Effector memory CD4-positive, alpha-beta T cell (primary cell): ENCODE data around the gene HPRT1.

ENCODE experiments used
- DNase-seq, 3 donors: peaks; one replicate each; pipeline ENCODE4 v3.0.0-alpha.2; 2020
- H3K27ac ChIP-seq: 2 replicates; pipeline ENCODE4 v1.7.0; 2013; ENCODE audit warnings: mild to moderate bottlenecking, low read length, moderate library complexity; ENCODE audit not compliant: insufficient read depth, poor library complexity, severe bottlenecking
- H3K27me3 ChIP-seq: replicated peaks from 2 replicates; pipeline ENCODE4 v1.7.0; 2013; ENCODE audit warnings: mild to moderate bottlenecking, low read length; ENCODE audit not compliant: insufficient read depth, control insufficient read depth, poor library complexity, severe bottlenecking
- H3K36me3 ChIP-seq: 2 replicates; pipeline ENCODE4 v1.7.0; 2013; ENCODE audit warnings: mild to moderate bottlenecking, low read length, moderate library complexity; ENCODE audit not compliant: control insufficient read depth, insufficient read depth
- H3K4me1 ChIP-seq: 2 replicates; pipeline ENCODE4 v1.7.0; 2013; ENCODE audit warnings: low read length, mild to moderate bottlenecking; ENCODE audit not compliant: control insufficient read depth, insufficient read depth, poor library complexity, severe bottlenecking
- H3K4me3 ChIP-seq: 2 replicates; pipeline ENCODE4 v1.7.0; 2013; ENCODE audit warnings: low read length, low read depth, mild to moderate bottlenecking; ENCODE audit not compliant: insufficient read depth, poor library complexity, severe bottlenecking
- H3K9me3 ChIP-seq: 2 replicates; pipeline ENCODE4 v1.7.0; 2013; ENCODE audit warnings: mild to moderate bottlenecking, low read length, moderate library complexity; ENCODE audit not compliant: control insufficient read depth

HPRT1 gene

GRCh38 chrX:134537179-134537955, 77.4 kb downstream of the HPRT1 start:
- no peaks in the 10 kb centered on the region for H3K9me3 ChIP-seq
- H3K27ac ChIP-seq = no peak overlapping the region
- DNase-seq = no peak
- no peaks in the 10 kb centered on the region for H3K4me1 ChIP-seq
- no peaks in the 10 kb centered on the region for H3K36me3 ChIP-seq
- H3K27me3 ChIP-seq = no peaks in the 10 kb centered on the region
- H3K4me3 ChIP-seq = no peak overlapping the region

DNA sequence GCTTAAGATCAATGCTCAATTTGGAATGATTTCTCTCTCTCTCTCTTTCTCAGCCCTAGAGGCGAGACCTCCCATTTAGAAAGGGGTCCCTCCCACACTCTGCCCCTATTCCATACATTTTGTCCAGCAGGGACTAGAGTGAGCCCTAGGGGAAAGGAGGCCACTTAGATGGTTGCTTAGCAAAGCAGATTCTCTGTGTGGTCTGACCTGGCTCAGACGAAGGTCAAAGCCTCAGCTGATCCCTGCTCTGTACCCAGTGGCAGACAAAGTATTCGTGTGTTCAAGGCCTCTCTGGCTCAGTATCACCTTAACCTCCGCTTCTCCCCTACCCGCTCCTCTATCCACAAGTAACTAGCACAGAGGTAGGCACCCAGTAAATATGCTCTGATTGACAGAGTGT, 78.4 kb downstream of the HPRT1 start:
- Histone ChIP-seq H3K4me1 (no peaks in the 10 kb centered on the region), H3K4me3 (no peak overlapping the region), H3K9me3 (no peaks in the 10 kb centered on the region), H3K27me3 (no peaks in the 10 kb centered on the region), H3K36me3 (no peaks in the 10 kb centered on the region), H3K27ac (no peak overlapping the region)
- no peak for DNase-seq

DNA sequence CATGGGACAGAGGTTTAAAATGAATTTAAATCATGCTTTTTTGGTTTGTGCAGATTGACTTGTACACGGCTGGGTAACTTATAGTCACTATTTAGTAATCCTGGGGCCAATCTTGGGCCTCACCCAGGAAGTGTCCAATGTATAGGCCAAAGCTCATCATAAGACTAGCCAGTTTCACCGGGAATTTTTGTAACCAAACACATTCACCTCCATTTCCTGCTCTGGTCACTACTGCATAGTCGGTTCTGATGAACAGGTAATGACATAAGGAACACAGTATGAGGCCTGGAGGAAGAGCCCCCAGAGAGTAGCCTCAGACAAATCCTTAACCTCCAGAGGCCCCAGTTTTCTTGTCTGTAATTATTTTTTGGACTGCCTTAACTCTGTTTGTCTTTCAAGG, 81.9 kb downstream of the HPRT1 start:
- no peaks in the 10 kb centered on the region for H3K4me1 ChIP-seq
- H3K27me3 ChIP-seq = peaks cover 18% of the 10 kb centered on the region
- H3K4me3 ChIP-seq = no peak overlapping the region
- H3K9me3 ChIP-seq = no peaks in the 10 kb centered on the region
- no peaks in the 10 kb centered on the region for H3K36me3 ChIP-seq
- no peak for DNase-seq
- no peak overlapping the region for H3K27ac ChIP-seq

GRCh38 chrX:134542485-134542884, 82.5 kb downstream of the HPRT1 start:
- Histone ChIP-seq H3K27ac (no peak overlapping the region), H3K4me1 (no peaks in the 10 kb centered on the region), H3K4me3 (no peak overlapping the region), H3K27me3 (peaks cover 24% of the 10 kb centered on the region), H3K9me3 (no peaks in the 10 kb centered on the region), H3K36me3 (no peaks in the 10 kb centered on the region)
- no peak for DNase-seq

- H3K4me3 ChIP-seq = no peak overlapping the region
- H3K9me3 ChIP-seq = no peaks in the 10 kb centered on the region
- no peak for DNase-seq
- H3K4me1 ChIP-seq = no peaks in the 10 kb centered on the region
- H3K27ac ChIP-seq = no peak overlapping the region
- no peaks in the 10 kb centered on the region for H3K36me3 ChIP-seq
- H3K27me3 ChIP-seq = peaks cover 32% of the 10 kb centered on the region
These were observed 83.3 kb downstream of the HPRT1 start for GRCh38 chrX:134543288-134543687.

DNA sequence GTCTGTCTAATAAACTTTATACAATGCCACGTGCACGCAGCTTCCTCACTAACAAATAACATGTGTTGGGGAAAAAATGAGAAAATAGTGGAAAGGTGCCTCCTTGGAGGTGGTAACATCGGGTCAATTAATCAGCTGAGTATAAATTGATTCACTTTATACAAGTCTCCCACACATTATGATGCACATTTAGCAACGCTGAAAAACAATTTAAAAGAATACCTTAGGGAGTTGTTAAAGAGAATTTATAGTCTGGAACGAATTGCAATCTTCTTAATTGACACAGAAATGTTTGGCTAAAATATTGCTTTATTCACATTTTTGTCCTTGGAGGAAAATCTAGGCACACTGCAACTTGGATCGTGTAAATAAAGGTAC, 84.2 kb downstream of the HPRT1 start:
- DNase-seq = no peak
- Histone ChIP-seq H3K4me3 (no peak overlapping the region), H3K4me1 (no peaks in the 10 kb centered on the region), H3K9me3 (no peaks in the 10 kb centered on the region), H3K27me3 (peaks cover 40% of the 10 kb centered on the region), H3K36me3 (no peaks in the 10 kb centered on the region), H3K27ac (no peak overlapping the region)

DNA sequence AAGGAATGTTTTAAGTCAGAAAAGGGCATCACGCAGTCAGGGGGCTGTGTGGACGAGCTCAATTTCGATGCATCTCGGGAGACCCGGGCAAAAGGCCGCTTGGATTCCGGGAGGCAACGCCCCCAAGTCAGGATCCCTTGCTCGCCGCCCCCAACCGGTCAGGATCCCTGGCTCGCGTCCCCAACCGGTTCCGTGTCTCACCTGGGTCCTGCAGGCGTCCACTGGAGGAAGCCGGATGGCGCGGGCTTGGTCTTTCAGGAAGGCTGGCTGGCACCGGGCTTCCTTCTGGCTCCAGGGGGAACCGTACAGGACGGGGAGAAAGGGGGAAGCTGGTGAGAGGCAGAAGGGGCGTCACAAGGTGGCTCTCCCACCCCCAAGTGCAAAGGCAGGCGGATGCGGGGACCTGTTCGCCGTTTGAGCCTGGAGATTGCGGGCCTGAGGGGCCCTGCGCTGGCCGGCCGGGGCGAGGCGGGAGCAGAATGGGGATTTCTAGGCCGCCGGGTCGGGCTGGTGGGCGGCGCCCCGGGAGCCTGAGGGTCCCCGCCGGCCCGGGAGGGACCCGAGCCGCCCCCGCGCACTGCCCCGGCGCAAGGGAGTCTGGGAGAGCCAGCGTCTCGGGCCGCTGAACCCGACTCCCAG, 84.7 kb downstream of the HPRT1 start:
- Histone ChIP-seq H3K27me3 (peaks cover 45% of the 10 kb centered on the region), H3K4me3 (no peak overlapping the region), H3K27ac (no peak overlapping the region), H3K36me3 (no peaks in the 10 kb centered on the region), H3K9me3 (no peaks in the 10 kb centered on the region), H3K4me1 (no peaks in the 10 kb centered on the region)
- no peak for DNase-seq

DNA sequence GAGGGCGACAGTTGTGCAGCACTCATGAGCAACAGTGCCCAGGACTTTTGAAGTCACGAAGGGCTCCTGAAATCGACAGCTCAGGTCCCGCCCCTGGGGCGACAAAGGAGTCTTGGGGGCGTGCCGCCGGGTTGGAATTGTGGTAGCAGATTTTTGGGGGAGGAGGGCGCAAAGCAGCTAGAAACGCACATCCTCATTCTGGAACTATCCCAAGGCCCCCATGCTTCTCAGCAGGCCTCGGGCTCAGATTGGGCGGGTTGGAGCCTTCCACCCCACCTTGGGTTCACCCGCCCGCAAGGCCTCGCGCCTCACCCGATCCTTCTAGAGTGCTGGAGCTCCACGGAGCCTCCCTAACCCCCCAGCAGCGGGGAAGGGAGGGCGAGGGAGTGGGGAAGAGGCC, 85.5 kb downstream of the HPRT1 start:
- Histone ChIP-seq H3K27ac (no peak overlapping the region), H3K4me3 (no peak overlapping the region), H3K4me1 (no peaks in the 10 kb centered on the region), H3K36me3 (no peaks in the 10 kb centered on the region), H3K27me3 (peaks cover 50% of the 10 kb centered on the region), H3K9me3 (no peaks in the 10 kb centered on the region)
- no peak for DNase-seq

DNA sequence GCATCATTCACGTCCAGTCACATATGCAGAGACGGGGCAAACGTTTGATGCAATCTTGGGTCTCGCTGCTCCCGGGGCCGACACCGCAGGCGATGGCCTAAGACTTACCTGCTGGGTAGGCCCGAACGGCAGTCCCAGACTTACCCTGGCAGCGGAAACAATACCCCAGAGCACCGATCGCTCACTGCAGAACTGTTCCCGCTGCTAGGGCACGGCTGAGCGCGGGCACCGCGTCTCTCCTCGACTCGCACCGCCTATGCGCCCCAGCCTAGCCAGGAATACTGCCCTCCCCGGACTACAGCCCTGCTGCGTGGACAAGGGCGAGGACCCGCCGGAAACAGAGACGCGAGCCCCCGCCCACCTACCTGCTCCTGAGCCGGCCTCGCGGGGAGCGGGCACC, 86.2 kb downstream of the HPRT1 start:
- Histone ChIP-seq H3K9me3 (no peaks in the 10 kb centered on the region), H3K4me3 (no peak overlapping the region), H3K36me3 (no peaks in the 10 kb centered on the region), H3K27ac (no peak overlapping the region), H3K27me3 (peaks cover 50% of the 10 kb centered on the region), H3K4me1 (no peaks in the 10 kb centered on the region)
- no peak for DNase-seq

- Histone ChIP-seq H3K27ac (no peak overlapping the region), H3K4me3 (no peak overlapping the region), H3K36me3 (no peaks in the 10 kb centered on the region), H3K4me1 (no peaks in the 10 kb centered on the region), H3K9me3 (no peaks in the 10 kb centered on the region), H3K27me3 (peaks cover 54% of the 10 kb centered on the region)
- no peak for DNase-seq
These were observed 87.2 kb downstream of the HPRT1 start for GRCh38 chrX:134547047-134547679.
